ENCODE data around the gene WFS1. TPM values are rescaled to one million over a fixed set of nuclear protein-coding genes. Genes with fewer than 3 reads are reported as not detected.

The WFS1 gene
- total RNA-seq, 4 donors from 2014 or later: 31.5 to 124 (median 34.8) TPM

GRCh38 chr4:6224735-6225134, 44.9 kb upstream of the WFS1 start:
- no peak for TF ChIP-seq CTCF (IDR thresholded peaks at IDR 0.05)
- no peak for TF ChIP-seq POLR2A (IDR thresholded peaks at IDR 0.05)
- TF ChIP-seq EP300 (IDR thresholded peaks at IDR 0.05): no peak
- no peak for TF ChIP-seq POLR2AphosphoS5 (IDR thresholded peaks at IDR 0.05)
- Histone ChIP-seq H3K4me1 (peaks cover 9% of the 10 kb centered on the region), H3K27ac (no peak overlapping the region), H3K27me3 (peaks cover 81% of the 10 kb centered on the region), H3K36me3 (no peaks in the 10 kb centered on the region), H3K9me3 (peaks cover 4% of the 10 kb centered on the region), H3K4me3 (no peak overlapping the region)
- WGBS: 88% methylated on average over 3 of the region's 3 CpGs
- DNase-seq (ENCODE audit: low spot score in 2 of 2): no peak

- H3K9me3 ChIP-seq: peaks cover 4% of the 10 kb centered on the region
- H3K27ac ChIP-seq: no peak overlapping the region
- TF ChIP-seq CTCF (IDR thresholded peaks at IDR 0.05) (no peak), POLR2AphosphoS5 (IDR thresholded peaks at IDR 0.05) (no peak), POLR2A (IDR thresholded peaks at IDR 0.05) (no peak), EP300 (IDR thresholded peaks at IDR 0.05) (no peak)
- no peaks in the 10 kb centered on the region for H3K36me3 ChIP-seq
- peaks cover 81% of the 10 kb centered on the region for H3K27me3 ChIP-seq
- DNase-seq (ENCODE audit: low spot score in 2 of 2): no peak
- H3K4me1 ChIP-seq: peaks cover 9% of the 10 kb centered on the region
- no peak overlapping the region for H3K4me3 ChIP-seq
- 42% methylated on average over 7 of the region's 7 CpGs for WGBS
Observed at GRCh38 chr4:6225469-6225868, 44.2 kb upstream of the WFS1 start.

- no peak overlapping the region for H3K27ac ChIP-seq
- H3K4me3 ChIP-seq: no peak overlapping the region
- no peak for TF ChIP-seq POLR2A (IDR thresholded peaks at IDR 0.05)
- TF ChIP-seq POLR2AphosphoS5 (IDR thresholded peaks at IDR 0.05): no peak
- no peak for TF ChIP-seq CTCF (IDR thresholded peaks at IDR 0.05)
- TF ChIP-seq EP300 (IDR thresholded peaks at IDR 0.05): no peak
- no peaks in the 10 kb centered on the region for H3K36me3 ChIP-seq
- 77% methylated on average over 7 of the region's 7 CpGs for WGBS
- peaks cover 71% of the 10 kb centered on the region for H3K27me3 ChIP-seq
- DNase-seq (ENCODE audit: low spot score in 2 of 2): no peak
- peaks cover 4% of the 10 kb centered on the region for H3K9me3 ChIP-seq
- peaks cover 7% of the 10 kb centered on the region for H3K4me1 ChIP-seq
Observed at GRCh38 chr4:6226506-6226905, 43.1 kb upstream of the WFS1 start.

- Histone ChIP-seq H3K27ac (no peak overlapping the region), H3K4me1 (no peaks in the 10 kb centered on the region), H3K9me3 (peaks cover under 1% of the 10 kb centered on the region), H3K27me3 (peaks cover 60% of the 10 kb centered on the region), H3K36me3 (no peaks in the 10 kb centered on the region), H3K4me3 (no peak overlapping the region)
- WGBS: 78% methylated on average over 8 of the region's 12 CpGs
- DNase-seq (ENCODE audit: low spot score in 2 of 2): no peak
- TF ChIP-seq CTCF (IDR thresholded peaks at IDR 0.05): no peak
- TF ChIP-seq POLR2AphosphoS5 (IDR thresholded peaks at IDR 0.05): no peak
- no peak for TF ChIP-seq EP300 (IDR thresholded peaks at IDR 0.05)
- no peak for TF ChIP-seq POLR2A (IDR thresholded peaks at IDR 0.05)
Observed at GRCh38 chr4:6227412-6228157, 42.1 kb upstream of the WFS1 start.

- H3K27ac ChIP-seq: no peak overlapping the region
- 69% methylated on average over 16 of the region's 16 CpGs for WGBS
- DNase-seq (ENCODE audit: low spot score in 2 of 2): no peak
Observed at GRCh38 chr4:6228158-6229067, 41.2 kb upstream of the WFS1 start.

More at GRCh38 chr4:6228158-6229067, 41.2 kb upstream of the WFS1 start:
- no peaks in the 10 kb centered on the region for H3K4me1 ChIP-seq
- H3K4me3 ChIP-seq: no peak overlapping the region
- H3K27me3 ChIP-seq: peaks cover 52% of the 10 kb centered on the region
- H3K36me3 ChIP-seq: no peaks in the 10 kb centered on the region
- H3K9me3 ChIP-seq: no peaks in the 10 kb centered on the region
- TF ChIP-seq CTCF (IDR thresholded peaks at IDR 0.05) (no peak), EP300 (IDR thresholded peaks at IDR 0.05) (no peak), POLR2A (IDR thresholded peaks at IDR 0.05) (no peak), POLR2AphosphoS5 (IDR thresholded peaks at IDR 0.05) (no peak)

Data from suprapubic skin (tissue), 4 donors.